ENCODE measurements around the gene RHBDF2.

Gene RHBDF2

GRCh38 chr17:76547642-76548202, 46.5 kb upstream of the RHBDF2 start:
- no peak overlapping the region for H2BK5ac ChIP-seq (ENCODE audit: low read depth, low read length, poor library complexity)
- peaks cover 20 to 21% of the 10 kb centered on the region in 2 experiments for H3K4me1 ChIP-seq (ENCODE audit: control insufficient read depth in 1 of 2, insufficient read depth in 2 of 2, low read length in 2 of 2)
- no peaks in the 10 kb centered on the region for H3K79me2 ChIP-seq (ENCODE audit: control insufficient read depth, insufficient read depth, low read length, poor library complexity)
- H2BK12ac ChIP-seq (ENCODE audit: low read length): no peak overlapping the region
- H3K4ac ChIP-seq (ENCODE audit: low read depth, low read length): no peak overlapping the region
- H3K4me3 ChIP-seq (ENCODE audit: low read depth, low read length): no peak overlapping the region
- H3K18ac ChIP-seq (ENCODE audit: low read length): no peak overlapping the region
- H3K9me3 ChIP-seq (ENCODE audit: insufficient read depth, low read depth, low read length): no peaks in the 10 kb centered on the region
- no peak overlapping the region for H2AK5ac ChIP-seq (ENCODE audit: low read length)
- H3K4me2 ChIP-seq (ENCODE audit: low read length): no peak overlapping the region
- H3K36me3 ChIP-seq (ENCODE audit: control insufficient read depth in 1 of 2, insufficient read depth in 2 of 2, low read length in 2 of 2): no peaks in the 10 kb centered on the region
- no peak overlapping the region for H4K8ac ChIP-seq (ENCODE audit: low read depth, low read length)
- H4K91ac ChIP-seq (ENCODE audit: low read depth, low read length): no peak overlapping the region
- no peak overlapping the region for H3K23ac ChIP-seq (ENCODE audit: low read length)
- DNase-seq: no peak
- H3K14ac ChIP-seq (ENCODE audit: low read length): no peak overlapping the region
- no CpG with 5 or more reads among the region's 2 CpGs for WGBS (ENCODE audit: extremely low coverage, insufficient coverage, insufficient read length)
- peaks cover 2% of the 10 kb centered on the region for H3K79me1 ChIP-seq (ENCODE audit: low read length)
- no peak overlapping the region for H3K9ac ChIP-seq (ENCODE audit: low read length)
- no peaks in the 10 kb centered on the region for H3K27me3 ChIP-seq (ENCODE audit: insufficient read depth, low read length)
- no peak overlapping the region for H2AFZ ChIP-seq (ENCODE audit: insufficient read depth, low read length, poor library complexity)
- H3K27ac ChIP-seq (ENCODE audit: low read depth, low read length): no peak overlapping the region
- H2BK120ac ChIP-seq (ENCODE audit: insufficient read depth, low read length, poor library complexity): no peak overlapping the region
- H4K12ac ChIP-seq (ENCODE audit: low read depth, low read length): no peak overlapping the region

- no peak overlapping the region for H2AK5ac ChIP-seq (ENCODE audit: low read length)
- H3K18ac ChIP-seq (ENCODE audit: low read length): no peak overlapping the region
- DNase-seq: peak; percentile 51 to 77
- H3K79me1 ChIP-seq (ENCODE audit: low read length): peaks cover 2% of the 10 kb centered on the region
- no peak overlapping the region for H3K4ac ChIP-seq (ENCODE audit: low read depth, low read length)
- no peak overlapping the region for H2AFZ ChIP-seq (ENCODE audit: insufficient read depth, low read length, poor library complexity)
- no peak overlapping the region for H3K4me2 ChIP-seq (ENCODE audit: low read length)
- H3K9me3 ChIP-seq (ENCODE audit: insufficient read depth, low read depth, low read length): no peaks in the 10 kb centered on the region
- H4K12ac ChIP-seq (ENCODE audit: low read depth, low read length): no peak overlapping the region
- no peaks in the 10 kb centered on the region for H3K36me3 ChIP-seq (ENCODE audit: control insufficient read depth in 1 of 2, insufficient read depth in 2 of 2, low read length in 2 of 2)
- H3K79me2 ChIP-seq (ENCODE audit: control insufficient read depth, insufficient read depth, low read length, poor library complexity): no peaks in the 10 kb centered on the region
- no peak overlapping the region for H2BK120ac ChIP-seq (ENCODE audit: insufficient read depth, low read length, poor library complexity)
- H3K14ac ChIP-seq (ENCODE audit: low read length): no peak overlapping the region
- H3K27ac ChIP-seq (ENCODE audit: low read depth, low read length): no peak overlapping the region
- no peak overlapping the region for H3K4me3 ChIP-seq (ENCODE audit: low read depth, low read length)
- H3K4me1 ChIP-seq (ENCODE audit: control insufficient read depth in 1 of 2, insufficient read depth in 2 of 2, low read length in 2 of 2): peaks cover 20 to 25% of the 10 kb centered on the region in 2 experiments
- no peaks in the 10 kb centered on the region for H3K27me3 ChIP-seq (ENCODE audit: insufficient read depth, low read length)
- no peak overlapping the region for H4K91ac ChIP-seq (ENCODE audit: low read depth, low read length)
- H2BK12ac ChIP-seq (ENCODE audit: low read length): no peak overlapping the region
- H3K9ac ChIP-seq (ENCODE audit: low read length): no peak overlapping the region
- no CpG with 5 or more reads among the region's 3 CpGs for WGBS (ENCODE audit: extremely low coverage, insufficient coverage, insufficient read length)
- no peak overlapping the region for H2BK5ac ChIP-seq (ENCODE audit: low read depth, low read length, poor library complexity)
- H3K23ac ChIP-seq (ENCODE audit: low read length): no peak overlapping the region
- no peak overlapping the region for H4K8ac ChIP-seq (ENCODE audit: low read depth, low read length)
Observed at GRCh38 chr17:76547183-76547641, 46.0 kb upstream of the RHBDF2 start.

GRCh38 chr17:76546556-76547182, 45.4 kb upstream of the RHBDF2 start:
- Histone ChIP-seq H3K9ac (ENCODE audit: low read length) (no peak overlapping the region), H3K79me2 (ENCODE audit: control insufficient read depth, insufficient read depth, low read length, poor library complexity) (no peaks in the 10 kb centered on the region), H3K23ac (ENCODE audit: low read length) (no peak overlapping the region), H3K4me3 (ENCODE audit: low read depth, low read length) (no peak overlapping the region), H4K8ac (ENCODE audit: low read depth, low read length) (no peak overlapping the region), H3K36me3 (ENCODE audit: control insufficient read depth in 1 of 2, insufficient read depth in 2 of 2, low read length in 2 of 2) (no peaks in the 10 kb centered on the region), H3K27me3 (ENCODE audit: insufficient read depth, low read length) (no peaks in the 10 kb centered on the region), H3K79me1 (ENCODE audit: low read length) (peaks cover 2% of the 10 kb centered on the region), H2BK12ac (ENCODE audit: low read length) (no peak overlapping the region), H4K12ac (ENCODE audit: low read depth, low read length) (no peak overlapping the region), H4K91ac (ENCODE audit: low read depth, low read length) (no peak overlapping the region), H3K27ac (ENCODE audit: low read depth, low read length) (no peak overlapping the region), H2BK5ac (ENCODE audit: low read depth, low read length, poor library complexity) (no peak overlapping the region), H3K4ac (ENCODE audit: low read depth, low read length) (no peak overlapping the region), H3K9me3 (ENCODE audit: insufficient read depth, low read depth, low read length) (no peaks in the 10 kb centered on the region), H3K4me1 (ENCODE audit: control insufficient read depth in 1 of 2, insufficient read depth in 2 of 2, low read length in 2 of 2) (peaks cover 20 to 23% of the 10 kb centered on the region in 2 experiments), H2AFZ (ENCODE audit: insufficient read depth, low read length, poor library complexity) (no peak overlapping the region), H2AK5ac (ENCODE audit: low read length) (no peak overlapping the region), H3K18ac (ENCODE audit: low read length) (no peak overlapping the region), H3K4me2 (ENCODE audit: low read length) (no peak overlapping the region), H2BK120ac (ENCODE audit: insufficient read depth, low read length, poor library complexity) (no peak overlapping the region), H3K14ac (ENCODE audit: low read length) (no peak overlapping the region)
- no peak for DNase-seq
- WGBS (ENCODE audit: extremely low coverage, insufficient coverage, insufficient read length): no CpG with 5 or more reads among the region's 11 CpGs

GRCh38 chr17:76545918-76546555, 44.8 kb upstream of the RHBDF2 start:
- H3K27me3 ChIP-seq (ENCODE audit: insufficient read depth, low read length): no peaks in the 10 kb centered on the region
- no peak overlapping the region for H3K23ac ChIP-seq (ENCODE audit: low read length)
- no peak overlapping the region for H4K8ac ChIP-seq (ENCODE audit: low read depth, low read length)
- no peaks in the 10 kb centered on the region for H3K9me3 ChIP-seq (ENCODE audit: insufficient read depth, low read depth, low read length)
- no peak overlapping the region for H3K27ac ChIP-seq (ENCODE audit: low read depth, low read length)
- H3K36me3 ChIP-seq (ENCODE audit: control insufficient read depth in 1 of 2, insufficient read depth in 2 of 2, low read length in 2 of 2): no peaks in the 10 kb centered on the region
- no peak overlapping the region for H3K14ac ChIP-seq (ENCODE audit: low read length)
- H2AFZ ChIP-seq (ENCODE audit: insufficient read depth, low read length, poor library complexity): no peak overlapping the region
- no peak overlapping the region for H3K9ac ChIP-seq (ENCODE audit: low read length)
- H2BK5ac ChIP-seq (ENCODE audit: low read depth, low read length, poor library complexity): no peak overlapping the region
- no peak overlapping the region for H2BK120ac ChIP-seq (ENCODE audit: insufficient read depth, low read length, poor library complexity)
- H3K4me3 ChIP-seq (ENCODE audit: low read depth, low read length): no peak overlapping the region
- H3K4ac ChIP-seq (ENCODE audit: low read depth, low read length): no peak overlapping the region
- H2AK5ac ChIP-seq (ENCODE audit: low read length): no peak overlapping the region
- no peak overlapping the region for H3K4me2 ChIP-seq (ENCODE audit: low read length)
- H4K12ac ChIP-seq (ENCODE audit: low read depth, low read length): no peak overlapping the region
- H3K18ac ChIP-seq (ENCODE audit: low read length): no peak overlapping the region
- no peaks in the 10 kb centered on the region for H3K79me2 ChIP-seq (ENCODE audit: control insufficient read depth, insufficient read depth, low read length, poor library complexity)
- no peak for DNase-seq
- H4K91ac ChIP-seq (ENCODE audit: low read depth, low read length): no peak overlapping the region
- WGBS (ENCODE audit: extremely low coverage, insufficient coverage, insufficient read length): no CpG with 5 or more reads among the region's 13 CpGs
- H3K4me1 ChIP-seq (ENCODE audit: control insufficient read depth in 1 of 2, insufficient read depth in 2 of 2, low read length in 2 of 2): peaks cover 22 to 24% of the 10 kb centered on the region in 2 experiments
- no peak overlapping the region for H2BK12ac ChIP-seq (ENCODE audit: low read length)
- H3K79me1 ChIP-seq (ENCODE audit: low read length): no peaks in the 10 kb centered on the region

All from trophoblast cell (in vitro differentiated cells and primary cell).